Naive thymus-derived CD8-positive, alpha-beta T cell (primary cell): Measurements from ENCODE around the gene CBX2. TPM values are rescaled to one million over a fixed set of nuclear protein-coding genes. Genes with fewer than 3 reads are reported as not detected.
A peak's percentile ranks its signal among the peaks of the same experiment; 100 is the strongest.

Experiments used
- ATAC-seq, 2 donors: fragments of 150-1000 bp; cut with Tn5 transposase in 1 of 2; sonication (Bioruptor Pico), chemical (Tn5 transposase) in 1 of 2; 1 replicate in 1 of 2; 2 replicates in 1 of 2; pipeline ENCODE4 v1.10.0; 2021; ENCODE audit warnings: mild to moderate bottlenecking in 2 of 2, moderate library complexity in 2 of 2
- POLR2A ChIA-PET: fragments of 350-600 bp; sonication (Branson Sonifier 250); formaldehyde crosslinking; loops from one replicate; lab custom pipeline; 2021; ENCODE audit warnings: antibody characterized with exemption; lab: Charles Lee
- DNase-seq, 10 donors: peaks; one replicate each; pipeline versions ENCODE4 v3.0.0 to v3.0.0-alpha.2; 2020 to 2022
- H3K27ac Mint-ChIP-seq, 10 donors: one replicate each; pipeline ENCODE4 v1.8.0; 2020 to 2022; ENCODE audit warnings: mild to moderate bottlenecking in 10 of 10, mixed read lengths in 10 of 10, moderate library complexity in 4 of 10, inconsistent platforms in 1 of 10
- H3K27me3 Mint-ChIP-seq, 5 donors: one replicate each; pipeline ENCODE4 v1.8.0; 2021 to 2022; ENCODE audit warnings: mixed read lengths in 5 of 5
- H3K36me3 Mint-ChIP-seq, 3 donors: one replicate each; pipeline ENCODE4 v1.8.0; 2020 to 2022; ENCODE audit warnings: mixed read lengths in 3 of 3, mild to moderate bottlenecking in 2 of 3, inconsistent platforms in 1 of 3
- H3K4me1 Mint-ChIP-seq, 4 donors: one replicate each; pipeline ENCODE4 v1.8.0; 2021 to 2022; ENCODE audit warnings: mixed read lengths in 4 of 4
- H3K4me3 Mint-ChIP-seq, 10 donors: one replicate each; pipeline ENCODE4 v1.8.0; 2020 to 2022; ENCODE audit warnings: mild to moderate bottlenecking in 10 of 10, mixed read lengths in 10 of 10, moderate library complexity in 6 of 10, inconsistent platforms in 1 of 10
- H3K9me3 Mint-ChIP-seq, 9 donors: one replicate each; pipeline ENCODE4 v1.8.0; 2020 to 2022; ENCODE audit warnings: mixed read lengths in 9 of 9, mild to moderate bottlenecking in 3 of 9, inconsistent platforms in 1 of 9, moderate library complexity in 1 of 9
- polyA plus RNA-seq, 3 donors: library from polyadenylated mRNA; unstranded; fragments of 300-500 nt; fragmentation: Illumina TruSeq; gene quantifications; one replicate each; pipeline ENCODE4 v1.2.3, GENCODE V29; 2021
- total RNA-seq, 8 experiments: library from RNA in 2 of 8; stranded (reverse) in 2 of 8; gene quantifications; one replicate each; pipeline ENCODE4 v1.2.3 and lab custom pipeline; 2021 to 2026

The CBX2 gene
- total and polyA plus RNA-seq, 5 experiments from 2014 or later, result 0.16 to 1.6 (median 0.60) TPM

GRCh38 chr17:79785900-79786810 is 8.2 kb downstream of the CBX2 start:
- no peak for DNase-seq
- Mint-ChIP-seq H3K9me3 (no peaks in the 10 kb centered on the region), H3K4me3 (no peak overlapping the region), H3K27ac (no peak overlapping the region), H3K4me1 (peaks cover 13 to 30% (median 25%) of the 10 kb centered on the region in 4 donors), H3K27me3 (peaks cover 31 to 82% (median 42%) of the 10 kb centered on the region in 5 donors), H3K36me3 (no peaks in the 10 kb centered on the region)
- no peak for ATAC-seq
- POLR2A ChIA-PET, result no interaction called here

- ATAC-seq (no peak), DNase-seq (no peak)
- POLR2A ChIA-PET, result no interaction called here
- H3K36me3 Mint-ChIP-seq, result no peaks in the 10 kb centered on the region
- peaks cover 27 to 80% (median 42%) of the 10 kb centered on the region in 5 donors for H3K27me3 Mint-ChIP-seq
- H3K9me3 Mint-ChIP-seq, result no peaks in the 10 kb centered on the region
- H3K4me1 Mint-ChIP-seq, result peaks cover 7 to 24% (median 18%) of the 10 kb centered on the region in 4 donors
- no peak overlapping the region for H3K27ac Mint-ChIP-seq
- H3K4me3 Mint-ChIP-seq, result no peak overlapping the region
These were observed 9.1 kb downstream of the CBX2 start for GRCh38 chr17:79786930-79787643.

DNA sequence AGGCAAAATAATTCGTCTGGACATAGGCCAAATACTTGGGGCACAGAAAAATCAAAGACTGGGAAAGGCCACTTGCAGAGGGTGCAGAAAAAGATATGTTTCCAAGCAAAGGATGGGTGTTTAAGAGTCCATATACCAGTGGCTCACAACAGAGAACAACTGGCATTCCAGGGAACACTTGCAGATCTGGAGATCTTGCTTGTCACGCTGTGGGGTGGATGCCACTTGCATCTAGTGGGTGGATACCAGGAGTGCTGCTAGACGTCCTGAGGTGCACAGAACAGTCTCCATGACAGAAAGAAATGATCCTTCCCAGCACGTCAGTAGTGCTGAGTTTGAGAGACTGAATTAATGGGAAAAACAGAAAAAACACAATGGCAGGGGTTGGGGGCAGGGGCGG is 10.5 kb downstream of the CBX2 start:
- Mint-ChIP-seq H3K4me1 (peaks cover 0 to 19% (median 16%) of the 10 kb centered on the region in 4 donors), H3K9me3 (no peaks in the 10 kb centered on the region), H3K4me3 (peak overlapping the region in 2 of 10 donors; percentile 6 to 13), H3K36me3 (no peaks in the 10 kb centered on the region), H3K27me3 (peaks cover 24 to 71% (median 36%) of the 10 kb centered on the region in 5 donors), H3K27ac (peak overlapping the region in 1 of 10 donors; percentile 70)
- POLR2A ChIA-PET, result interaction anchor here (1.1 kb wide), 1 partner anchor 24 kb away, joined by 3 read pairs; no protein-coding TSS in a partner anchor
- DNase-seq (no peak), ATAC-seq (no peak)

GRCh38 chr17:79788989-79789942 is 11.3 kb downstream of the CBX2 start:
- DNase-seq, result no peak
- Mint-ChIP-seq H3K9me3 (no peaks in the 10 kb centered on the region), H3K4me1 (peaks cover 3 to 22% (median 16%) of the 10 kb centered on the region in 4 donors), H3K4me3 (peak overlapping the region in 7 of 10 donors; percentile 22 to 70 (median 43)), H3K36me3 (peaks cover 0 to under 1% (median 0%) of the 10 kb centered on the region in 3 donors), H3K27me3 (peaks cover 23 to 67% (median 36%) of the 10 kb centered on the region in 5 donors), H3K27ac (no peak overlapping the region)
- POLR2A ChIA-PET, result interaction anchor here (1.0 to 1.1 kb wide), 2 partner anchors 23 to 48 kb away, joined by 3 to 5 read pairs; no protein-coding TSS in a partner anchor
- ATAC-seq, result no peak

- peak in 1 of 10 donors; percentile 15 for DNase-seq
- Mint-ChIP-seq H3K9me3 (no peaks in the 10 kb centered on the region), H3K27me3 (peaks cover 21 to 62% (median 35%) of the 10 kb centered on the region in 5 donors), H3K36me3 (peaks cover 0 to 4% (median 0%) of the 10 kb centered on the region in 3 donors), H3K27ac (no peak overlapping the region), H3K4me3 (peak overlapping the region in 6 of 10 donors; percentile 4 to 50 (median 28)), H3K4me1 (peaks cover 3 to 22% (median 16%) of the 10 kb centered on the region in 4 donors)
- POLR2A ChIA-PET, result interaction anchor here (0.7 to 1.0 kb wide), 2 partner anchors 12 to 47 kb away, joined by 3 to 5 read pairs; no protein-coding TSS in a partner anchor
- ATAC-seq, result peak; percentile 31 to 34
These were observed 12.2 kb downstream of the CBX2 start for GRCh38 chr17:79789943-79790804.

DNA sequence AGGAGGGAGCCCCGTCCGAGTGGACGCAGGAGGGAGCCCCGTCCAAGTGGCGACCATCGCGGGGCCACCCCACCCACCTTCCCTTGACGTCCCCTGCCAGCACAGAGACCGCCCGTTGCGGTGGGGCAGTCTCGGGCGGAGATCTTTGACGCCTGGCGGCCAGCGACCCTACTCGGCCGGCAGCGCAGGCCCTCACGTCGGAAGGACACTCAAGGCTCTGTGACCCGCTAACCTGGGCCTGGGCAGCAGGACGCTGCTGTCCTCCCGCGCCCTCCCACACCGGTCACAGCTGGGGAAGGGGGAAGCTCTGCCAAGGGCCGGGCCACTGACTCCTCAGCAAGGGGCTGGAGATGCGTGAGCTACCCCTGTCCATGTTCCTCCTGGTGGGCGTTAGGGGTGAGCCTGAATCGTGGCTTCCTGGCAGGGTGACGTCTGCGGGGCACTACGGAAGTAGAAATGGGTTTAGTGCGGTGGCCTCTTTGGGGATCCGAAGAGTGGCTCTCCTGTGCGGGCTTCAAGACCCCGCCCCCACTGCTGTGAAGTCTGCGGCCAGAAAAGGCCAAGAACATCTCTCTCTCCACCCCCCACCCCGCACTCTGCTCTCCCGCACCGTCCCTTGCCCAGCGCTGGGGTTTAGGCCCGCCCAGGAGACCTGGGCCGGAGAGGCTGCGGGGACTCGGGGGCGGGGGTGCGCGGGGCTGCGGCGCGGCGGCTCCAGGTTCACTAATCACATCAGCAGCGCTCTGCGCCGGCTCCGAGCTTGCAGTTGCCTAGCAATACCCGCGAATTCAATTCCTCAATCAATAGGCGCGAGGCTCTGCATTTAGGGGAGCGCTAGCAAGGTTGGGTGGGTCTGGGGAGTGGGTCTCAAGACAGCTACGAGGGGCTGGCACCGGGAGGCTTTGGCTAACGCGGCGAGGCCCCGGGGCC is 13.1 kb downstream of the CBX2 start:
- peak; percentile 52 to 74 for ATAC-seq
- Mint-ChIP-seq H3K36me3 (peaks cover 0 to 7% (median 0%) of the 10 kb centered on the region in 3 donors), H3K4me3 (peak overlapping the region in 9 of 10 donors; percentile 15 to 57 (median 41)), H3K27ac (peak overlapping the region in 2 of 10 donors; percentile 18 to 49), H3K4me1 (peaks cover 3 to 28% (median 21%) of the 10 kb centered on the region in 4 donors), H3K27me3 (peaks cover 18 to 57% (median 32%) of the 10 kb centered on the region in 5 donors), H3K9me3 (no peaks in the 10 kb centered on the region)
- DNase-seq, result peak in 2 of 10 donors; percentile 41 to 43
- POLR2A ChIA-PET, result interaction anchor here (0.7 to 1.8 kb wide), 2 partner anchors 12 to 49 kb away, joined by 3 to 5 read pairs; partner anchors contain the start of gene CBX4

DNA sequence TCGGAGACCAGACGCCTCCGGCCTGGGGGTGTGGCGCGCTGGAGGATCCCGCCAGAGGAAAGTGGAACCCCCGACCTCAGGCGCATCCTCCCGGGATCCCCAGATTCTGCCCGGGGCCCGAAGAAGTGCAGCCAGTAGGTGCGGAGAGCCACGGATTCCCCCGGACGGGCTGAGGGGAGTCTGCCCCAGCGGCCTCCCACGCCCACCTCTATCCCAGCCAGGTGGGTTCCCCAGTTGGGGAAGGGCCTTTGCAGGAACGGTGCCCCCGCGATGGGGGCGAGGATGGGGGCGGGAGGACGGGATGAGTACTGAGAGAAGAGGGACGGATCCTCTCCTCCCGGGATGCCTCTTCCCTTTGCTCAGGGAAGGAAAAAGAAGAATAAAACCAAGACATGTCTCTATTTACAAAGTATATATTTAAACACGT is 13.8 kb downstream of the CBX2 start:
- POLR2A ChIA-PET, result interaction anchor here (1.8 kb wide), 1 partner anchor 48 kb away, joined by 5 read pairs; the partner anchor contains the start of gene CBX4
- ATAC-seq (peak in 1 of 2 donors; percentile 8), DNase-seq (peak in 1 of 10 donors; percentile 7)
- Mint-ChIP-seq H3K4me3 (peak overlapping the region in 1 of 10 donors; percentile 10), H3K36me3 (peaks cover 0 to 7% (median 0%) of the 10 kb centered on the region in 3 donors), H3K27ac (no peak overlapping the region), H3K4me1 (peaks cover 3 to 32% (median 26%) of the 10 kb centered on the region in 4 donors), H3K9me3 (no peaks in the 10 kb centered on the region), H3K27me3 (peaks cover 14 to 50% (median 25%) of the 10 kb centered on the region in 5 donors)

DNA sequence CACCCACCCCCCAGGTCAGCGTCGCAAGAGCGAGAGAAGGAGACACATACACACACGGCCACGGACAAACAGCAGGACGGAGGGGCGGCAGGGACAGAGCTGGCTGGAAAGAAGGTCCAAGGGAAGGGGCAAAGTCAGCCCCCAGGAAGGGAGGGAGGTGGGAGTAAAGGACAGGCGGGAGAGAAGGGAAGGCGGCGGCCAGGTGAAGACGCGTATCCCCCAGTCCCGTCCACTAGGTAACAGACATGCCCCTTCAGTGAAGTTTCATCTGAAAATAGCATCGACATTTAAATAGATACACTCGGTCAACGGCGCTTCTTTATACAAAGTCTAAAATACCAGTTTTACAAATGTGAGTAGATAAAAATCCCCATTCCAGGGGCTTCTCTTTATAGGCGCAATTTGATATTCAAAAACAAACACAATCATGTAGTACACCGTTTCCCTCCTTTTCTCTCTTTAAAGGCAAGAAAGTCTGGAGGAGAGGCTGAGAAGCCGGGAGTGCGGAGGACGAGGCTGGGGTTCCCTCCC is 14.5 kb downstream of the CBX2 start:
- H3K27ac Mint-ChIP-seq, result peak overlapping the region in 1 of 10 donors; percentile 34
- H3K9me3 Mint-ChIP-seq, result peaks cover 0 to 2% (median 0%) of the 10 kb centered on the region in 9 donors
- POLR2A ChIA-PET, result interaction anchor here (1.8 kb wide), 1 partner anchor 47 kb away, joined by 5 read pairs; the partner anchor contains the start of gene CBX4
- peak overlapping the region in 3 of 10 donors; percentile 32 to 53 (median 36) for H3K4me3 Mint-ChIP-seq
- ATAC-seq (no peak), DNase-seq (no peak)
- peaks cover 3 to 35% (median 26%) of the 10 kb centered on the region in 4 donors for H3K4me1 Mint-ChIP-seq
- H3K27me3 Mint-ChIP-seq, result peaks cover 11 to 44% (median 21%) of the 10 kb centered on the region in 5 donors
- peaks cover 0 to 7% (median 0%) of the 10 kb centered on the region in 3 donors for H3K36me3 Mint-ChIP-seq
